Measurements from ENCODE around the gene KDM8.

DNA sequence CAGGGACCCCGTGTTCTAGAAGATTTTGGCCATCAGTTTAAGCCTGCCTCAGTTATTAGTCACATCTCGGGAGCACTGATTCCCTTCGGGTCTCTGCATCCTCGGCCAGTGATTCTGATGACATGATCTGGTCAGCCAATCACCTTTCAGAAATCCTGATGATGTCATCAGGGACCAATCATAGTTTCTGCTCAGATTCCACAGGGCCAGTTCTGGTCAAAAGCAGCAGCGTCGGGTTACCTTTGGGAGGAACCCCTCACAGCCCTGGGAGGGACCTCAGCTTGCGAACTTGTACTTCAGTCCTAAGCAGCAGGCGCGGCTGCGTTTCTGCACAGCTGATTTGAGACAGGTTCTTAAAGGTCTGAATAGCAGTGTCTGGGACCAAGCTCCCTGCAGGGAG lies 13.9 kb downstream of the KDM8 start:
- TF ChIP-seq, protein P1, sequence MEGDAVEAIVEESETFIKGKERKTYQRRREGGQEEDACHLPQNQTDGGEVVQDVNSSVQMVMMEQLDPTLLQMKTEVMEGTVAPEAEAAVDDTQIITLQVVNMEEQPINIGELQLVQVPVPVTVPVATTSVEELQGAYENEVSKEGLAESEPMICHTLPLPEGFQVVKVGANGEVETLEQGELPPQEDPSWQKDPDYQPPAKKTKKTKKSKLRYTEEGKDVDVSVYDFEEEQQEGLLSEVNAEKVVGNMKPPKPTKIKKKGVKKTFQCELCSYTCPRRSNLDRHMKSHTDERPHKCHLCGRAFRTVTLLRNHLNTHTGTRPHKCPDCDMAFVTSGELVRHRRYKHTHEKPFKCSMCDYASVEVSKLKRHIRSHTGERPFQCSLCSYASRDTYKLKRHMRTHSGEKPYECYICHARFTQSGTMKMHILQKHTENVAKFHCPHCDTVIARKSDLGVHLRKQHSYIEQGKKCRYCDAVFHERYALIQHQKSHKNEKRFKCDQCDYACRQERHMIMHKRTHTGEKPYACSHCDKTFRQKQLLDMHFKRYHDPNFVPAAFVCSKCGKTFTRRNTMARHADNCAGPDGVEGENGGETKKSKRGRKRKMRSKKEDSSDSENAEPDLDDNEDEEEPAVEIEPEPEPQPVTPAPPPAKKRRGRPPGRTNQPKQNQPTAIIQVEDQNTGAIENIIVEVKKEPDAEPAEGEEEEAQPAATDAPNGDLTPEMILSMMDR (IDR thresholded peaks at IDR 0.05), result no peak
- TF ChIP-seq POLR2A (IDR thresholded peaks at IDR 0.05), result no peak
